AG20443 (cell line): ENCODE results near the gene FAM163A.
A peak's percentile ranks its signal among the peaks of the same experiment; 100 is the strongest.
"Not testable (repeated sequence)": the region's sequence is repeated elsewhere in the genome, so short reads cannot be mapped to it uniquely, and the experiment has no call there.

Source experiments
- DNase-seq: peaks from one replicate; pipeline ENCODE4 v3.0.0; 2012; ENCODE audit warnings: low spot score, mixed read lengths

Gene FAM163A

GRCh38 chr1:179742717-179743678 lies at the start of gene FAM163A:
TSS of gene FAM163A (plus strand) at chr1:179743291. CDS start at chr1:179813098, 69,807 bp downstream.
- peak; percentile 24 for DNase-seq

- DNase-seq: not testable (repeated sequence)
Observed at GRCh38 chr1:179694530-179694929, 48.6 kb upstream of the FAM163A start.

- DNase-seq: no peak
Observed at GRCh38 chr1:179702946-179703539, 40.0 kb upstream of the FAM163A start.

GRCh38 chr1:179706339-179706941 lies 36.7 kb upstream of the FAM163A start:
- DNase-seq: peak; percentile 73

- DNase-seq: no peak
Observed at GRCh38 chr1:179707406-179707805, 35.7 kb upstream of the FAM163A start.

- DNase-seq: no peak
Observed at GRCh38 chr1:179708434-179709195, 34.5 kb upstream of the FAM163A start.

GRCh38 chr1:179709841-179710329 lies 33.2 kb upstream of the FAM163A start:
- no peak for DNase-seq

- no peak for DNase-seq
Observed at GRCh38 chr1:179714159-179714558, 28.9 kb upstream of the FAM163A start.

GRCh38 chr1:179714623-179715022 lies 28.5 kb upstream of the FAM163A start:
- no peak for DNase-seq

- DNase-seq: no peak
Observed at GRCh38 chr1:179719272-179719671, 23.8 kb upstream of the FAM163A start.

- no peak for DNase-seq
Observed at GRCh38 chr1:179728271-179728670, 14.8 kb upstream of the FAM163A start.

GRCh38 chr1:179729881-179730280 lies 13.2 kb upstream of the FAM163A start:
- DNase-seq: no peak

- DNase-seq: no peak
Observed at GRCh38 chr1:179731643-179732042, 11.4 kb upstream of the FAM163A start.

GRCh38 chr1:179742291-179742690 lies 800 bp upstream of the FAM163A start:
- DNase-seq: no peak

- DNase-seq: peak; percentile 27
Observed at GRCh38 chr1:179743679-179744400, 749 bp downstream of the FAM163A start.

GRCh38 chr1:179744401-179745130 lies 1.5 kb downstream of the FAM163A start:
- no peak for DNase-seq

GRCh38 chr1:179745131-179745611 lies 2.1 kb downstream of the FAM163A start:
- DNase-seq: no peak

GRCh38 chr1:179745743-179746142 lies 2.7 kb downstream of the FAM163A start:
- no peak for DNase-seq

GRCh38 chr1:179747611-179748010 lies 4.5 kb downstream of the FAM163A start:
- DNase-seq: no peak

- no peak for DNase-seq
Observed at GRCh38 chr1:179748772-179749171, 5.7 kb downstream of the FAM163A start.
